ENCODE results near the gene VAT1L.

The VAT1L gene

DNA sequence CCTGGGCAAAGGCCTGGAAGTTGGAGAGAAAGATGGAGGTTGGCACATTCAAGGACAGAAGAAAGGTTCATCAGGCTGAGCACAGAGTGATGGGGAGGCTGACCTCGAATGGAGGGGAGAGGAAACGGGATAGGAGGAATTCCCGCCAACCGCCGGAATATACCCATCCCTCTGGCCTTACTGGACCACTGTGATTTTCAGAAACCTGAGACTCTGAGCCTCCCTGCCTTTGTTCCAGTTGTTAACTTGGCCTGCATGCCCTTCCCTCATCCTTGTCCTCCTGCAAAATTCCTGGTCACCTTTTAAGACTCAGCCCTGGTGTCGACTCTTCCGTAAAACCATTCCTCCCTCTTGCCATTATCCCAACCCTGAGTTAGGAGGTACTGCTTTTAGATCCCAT is 107.6 kb downstream of the VAT1L start:
- TF ChIP-seq, protein P1, sequence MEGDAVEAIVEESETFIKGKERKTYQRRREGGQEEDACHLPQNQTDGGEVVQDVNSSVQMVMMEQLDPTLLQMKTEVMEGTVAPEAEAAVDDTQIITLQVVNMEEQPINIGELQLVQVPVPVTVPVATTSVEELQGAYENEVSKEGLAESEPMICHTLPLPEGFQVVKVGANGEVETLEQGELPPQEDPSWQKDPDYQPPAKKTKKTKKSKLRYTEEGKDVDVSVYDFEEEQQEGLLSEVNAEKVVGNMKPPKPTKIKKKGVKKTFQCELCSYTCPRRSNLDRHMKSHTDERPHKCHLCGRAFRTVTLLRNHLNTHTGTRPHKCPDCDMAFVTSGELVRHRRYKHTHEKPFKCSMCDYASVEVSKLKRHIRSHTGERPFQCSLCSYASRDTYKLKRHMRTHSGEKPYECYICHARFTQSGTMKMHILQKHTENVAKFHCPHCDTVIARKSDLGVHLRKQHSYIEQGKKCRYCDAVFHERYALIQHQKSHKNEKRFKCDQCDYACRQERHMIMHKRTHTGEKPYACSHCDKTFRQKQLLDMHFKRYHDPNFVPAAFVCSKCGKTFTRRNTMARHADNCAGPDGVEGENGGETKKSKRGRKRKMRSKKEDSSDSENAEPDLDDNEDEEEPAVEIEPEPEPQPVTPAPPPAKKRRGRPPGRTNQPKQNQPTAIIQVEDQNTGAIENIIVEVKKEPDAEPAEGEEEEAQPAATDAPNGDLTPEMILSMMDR (IDR thresholded peaks at IDR 0.05; ENCODE audit: low read depth, low read length): no peak
- no peak overlapping the region for H3K4me3 ChIP-seq (replicated peaks in 1 of 2; ENCODE audit: low read depth in 2 of 2, low read length in 2 of 2)
- DNase-seq (ENCODE audit: low read depth in 2 of 2): no peak

DNA sequence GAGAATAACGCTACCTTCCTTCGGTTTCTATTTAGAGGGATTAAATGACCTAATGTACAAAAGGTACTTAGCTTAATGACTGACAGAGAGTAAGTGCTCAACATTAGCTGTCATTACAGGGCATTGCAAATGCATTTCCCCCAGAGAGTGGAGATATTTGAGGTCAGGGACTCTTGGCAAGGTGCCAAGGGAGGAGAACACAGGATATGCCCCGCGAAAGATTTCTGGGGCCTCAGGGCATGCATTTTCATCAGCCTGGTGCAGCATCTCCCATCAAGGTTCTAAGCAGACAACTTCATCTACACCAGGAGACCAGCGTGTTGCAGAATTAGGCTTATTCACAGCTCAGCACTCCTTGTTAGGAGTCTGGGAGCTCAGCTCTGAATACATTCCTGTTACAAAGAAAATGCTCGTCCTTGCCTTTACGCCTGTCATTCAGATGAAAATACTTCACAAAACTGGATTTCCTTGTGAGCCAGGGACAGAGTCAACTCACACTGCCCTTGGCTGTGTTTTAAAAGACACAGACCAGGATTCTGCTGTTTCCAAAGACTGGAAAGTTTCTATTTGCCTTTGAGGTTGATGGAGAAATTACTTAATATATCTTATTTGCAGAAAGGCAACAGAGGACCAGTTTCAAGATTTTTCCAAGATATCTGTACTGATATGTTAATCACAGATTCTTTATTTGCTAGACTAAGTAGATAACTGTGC is 108.2 kb downstream of the VAT1L start:
- TF ChIP-seq, protein P1 (IDR thresholded peaks at IDR 0.05; ENCODE audit: low read depth, low read length): no peak
- DNase-seq (ENCODE audit: low read depth in 2 of 2): peak in 1 of 2 donors; percentile 23
- H3K4me3 ChIP-seq (replicated peaks in 1 of 2; ENCODE audit: low read depth in 2 of 2, low read length in 2 of 2): no peak overlapping the region

GRCh38 chr16:77897129-77897437 is 108.7 kb downstream of the VAT1L start:
- TF ChIP-seq, protein P1 (IDR thresholded peaks at IDR 0.05; ENCODE audit: low read depth, low read length): no peak
- DNase-seq (ENCODE audit: low read depth in 2 of 2): peak in 1 of 2 donors; percentile 47

GRCh38 chr16:77897831-77898605 is 109.7 kb downstream of the VAT1L start:
- TF ChIP-seq, protein P1 (IDR thresholded peaks at IDR 0.05; ENCODE audit: low read depth, low read length): no peak
- H3K4me3 ChIP-seq (replicated peaks in 1 of 2; ENCODE audit: low read depth in 2 of 2, low read length in 2 of 2): no peak overlapping the region

More at GRCh38 chr16:77897129-77897437, 108.7 kb downstream of the VAT1L start:
- no peak overlapping the region for H3K4me3 ChIP-seq (replicated peaks in 1 of 2; ENCODE audit: low read depth in 2 of 2, low read length in 2 of 2)

GRCh38 chr16:77898671-77899211 is 110.4 kb downstream of the VAT1L start:
- H3K4me3 ChIP-seq (replicated peaks in 1 of 2; ENCODE audit: low read depth in 2 of 2, low read length in 2 of 2): no peak overlapping the region
- DNase-seq (ENCODE audit: low read depth in 2 of 2): peak in 1 of 2 donors; percentile 32
- TF ChIP-seq, protein P1 (IDR thresholded peaks at IDR 0.05; ENCODE audit: low read depth, low read length): no peak

More at GRCh38 chr16:77897831-77898605, 109.7 kb downstream of the VAT1L start:
- DNase-seq (ENCODE audit: low read depth in 2 of 2): no peak

DNA sequence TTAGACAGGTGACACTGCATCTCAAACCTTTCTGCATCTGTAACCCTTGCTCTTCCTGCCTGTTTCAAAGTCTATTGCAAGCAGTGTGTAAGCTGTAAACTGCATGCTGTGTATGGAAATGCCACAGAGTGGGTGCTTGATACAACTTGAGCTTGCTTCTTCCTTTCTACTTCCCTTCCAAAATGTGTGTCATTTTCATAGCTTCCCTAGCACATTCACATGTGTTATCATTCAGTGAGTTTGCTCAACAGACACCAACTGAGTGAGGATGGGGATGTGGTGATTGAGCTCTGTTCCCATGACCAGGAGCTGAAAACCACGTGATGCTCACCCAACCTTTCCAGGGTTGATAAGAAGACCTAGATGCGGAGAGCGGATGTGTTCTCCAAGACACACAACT is 111.1 kb downstream of the VAT1L start:
- H3K4me3 ChIP-seq (replicated peaks in 1 of 2; ENCODE audit: low read depth in 2 of 2, low read length in 2 of 2): no peak overlapping the region
- TF ChIP-seq, protein P1 (IDR thresholded peaks at IDR 0.05; ENCODE audit: low read depth, low read length): no peak
- DNase-seq (ENCODE audit: low read depth in 2 of 2): no peak

Data from cardiac fibroblast (primary cell).